GM23248 (cell line): ENCODE data around the gene MID1.

Experiments used
- EZH2 ChIP-seq: fragments of 200-600 bp; sonication (generic); IDR thresholded peaks from 2 replicates; pipeline ENCODE4 v1.6.1; 2018; ENCODE audit warnings: antibody characterized with exemption, mild to moderate bottlenecking; ENCODE audit not compliant: insufficient read depth, poor library complexity, severe bottlenecking
- EZH2phosphoT487 ChIP-seq: fragments of 200-600 bp; sonication (generic); IDR thresholded peaks from 2 replicates; pipeline ENCODE4 v1.6.1; 2018; ENCODE audit warnings: antibody characterized with exemption, moderate library complexity, mild to moderate bottlenecking, low read depth; ENCODE audit not compliant: insufficient read depth

GRCh38 chrX:10480861-10481260 is 139.5 kb downstream of the MID1 start:
- TF ChIP-seq EZH2 = no peak
- TF ChIP-seq EZH2phosphoT487 = no peak
